ENCODE data around the gene ATXN1. TPM values are rescaled to one million over a fixed set of nuclear protein-coding genes. Genes with fewer than 3 reads are reported as not detected.

ATXN1 gene
- total and polyA plus RNA-seq, 2 of the 13 experiments (the other 11 are each of a cell fraction or from before 2014, with no cell fraction given) = 20.7 to 39.5 TPM

- H3K9ac ChIP-seq (ENCODE audit: insufficient read depth, low read depth, low read length) = no peak overlapping the region
- H4K20me1 ChIP-seq (ENCODE audit: insufficient read depth, low read length) = peaks cover 8% of the 10 kb centered on the region; the same call in 1 of the 2 replicates
- POLR2A ChIA-PET = no interaction called here
- H2AFZ ChIP-seq (ENCODE audit: low read length) = no peak overlapping the region
- CTCF ChIA-PET (ENCODE audit: low intra/inter-chr PET ratio, low total read pairs) = no interaction called here
- in situ Hi-C loops (cut with HindIII; ENCODE audit: extremely low pct_ligation_motif_present, low pct_unique_long_range_greater_than_20kb) = no loop called here
- TF ChIP-seq NFKB2 (CRISPR knock-in tag; IDR thresholded peaks at IDR 0.05; ENCODE audit: borderline replicate concordance) = no peak
- no peak overlapping the region for H3K4me3 ChIP-seq (replicated peaks in 1 of 3; ENCODE audit: insufficient read depth in 1 of 3, low read depth in 2 of 3, low read length in 3 of 3)
- H3K27me3 ChIP-seq (ENCODE audit: control insufficient read depth in 1 of 2, insufficient read depth in 2 of 2, low read length in 2 of 2) = no peaks in the 10 kb centered on the region
- H3K9me3 ChIP-seq (ENCODE audit: low read length) = no peaks in the 10 kb centered on the region
- no peaks in the 10 kb centered on the region; a peak in 1 of 5 replicates for H3K36me3 ChIP-seq (replicated peaks in 1 of 2; ENCODE audit: control insufficient read depth in 1 of 2, insufficient read depth in 2 of 2, low read length in 2 of 2)
- H3K79me2 ChIP-seq (ENCODE audit: insufficient read depth, low read length) = no peaks in the 10 kb centered on the region
- H3K4me2 ChIP-seq (ENCODE audit: low read depth, low read length) = no peak overlapping the region
- no peak overlapping the region for H3K27ac ChIP-seq (ENCODE audit: extremely low read length, insufficient read depth, low read length)
- no TSS peak for BruUV-seq (replicated peaks)
- FAIRE-seq = no peak
- intact Hi-C loops (cut with micrococcal nuclease; ENCODE audit: unreplicated experiment) = loop anchor here (10.0 kb wide), 1 partner anchor 351 kb away; the partner anchor contains the start of gene ATXN1
- WGBS (ENCODE audit: low lambda C conversion rate) = 98% methylated on average over 4 of the region's 4 CpGs
- ATAC-seq = no peak
- no peaks in the 10 kb centered on the region for H3K4me1 ChIP-seq (ENCODE audit: insufficient read depth, low read length)
- no peak for DNase-seq (ENCODE audit: low spot score)
Measured at GRCh38 chr6:16413399-16413798, 347.9 kb downstream of the ATXN1 start.

GRCh38 chr6:16412982-16413381 is 348.3 kb downstream of the ATXN1 start:
- H3K9ac ChIP-seq (ENCODE audit: insufficient read depth, low read depth, low read length) = no peak overlapping the region
- H3K79me2 ChIP-seq (ENCODE audit: insufficient read depth, low read length) = no peaks in the 10 kb centered on the region
- FAIRE-seq (no peak), ATAC-seq (no peak), DNase-seq (ENCODE audit: low spot score) (no peak)
- no peak overlapping the region for H2AFZ ChIP-seq (ENCODE audit: low read length)
- ChIA-PET POLR2A (no interaction called here), CTCF (ENCODE audit: low intra/inter-chr PET ratio, low total read pairs) (no interaction called here)
- 97% methylated on average over 3 of the region's 3 CpGs for WGBS (ENCODE audit: low lambda C conversion rate)
- H3K27ac ChIP-seq (ENCODE audit: extremely low read length, insufficient read depth, low read length) = no peak overlapping the region
- H3K9me3 ChIP-seq (ENCODE audit: low read length) = no peaks in the 10 kb centered on the region
- no peak overlapping the region for H3K4me2 ChIP-seq (ENCODE audit: low read depth, low read length)
- H4K20me1 ChIP-seq (ENCODE audit: insufficient read depth, low read length) = peaks cover 8% of the 10 kb centered on the region; the same call in 1 of the 2 replicates
- no peak for TF ChIP-seq E2F2 (CRISPR knock-in tag; IDR thresholded peaks at IDR 0.05; ENCODE audit: borderline replicate concordance)
- TF ChIP-seq TOPORS (CRISPR knock-in tag; IDR thresholded peaks at IDR 0.05) = no peak
- no peak for TF ChIP-seq ZNF354B (CRISPR knock-in tag; IDR thresholded peaks at IDR 0.05)
- no peak for TF ChIP-seq PAWR (CRISPR knock-in tag; IDR thresholded peaks at IDR 0.05; ENCODE audit: borderline replicate concordance)
- TF ChIP-seq RELA (CRISPR knock-in tag; IDR thresholded peaks at IDR 0.05) = no peak
- no peak for TF ChIP-seq FOXK2 (IDR thresholded peaks at IDR 0.05)
- no peak for TF ChIP-seq ZNF790 (CRISPR knock-in tag; IDR thresholded peaks at IDR 0.05; ENCODE audit: borderline replicate concordance)
- TF ChIP-seq ZNF800 (CRISPR knock-in tag; IDR thresholded peaks at IDR 0.05) = no peak
- no peak for TF ChIP-seq ZNF577 (CRISPR knock-in tag; IDR thresholded peaks at IDR 0.05; ENCODE audit: borderline replicate concordance, low read depth)
- no peak for TF ChIP-seq SP5 (CRISPR knock-in tag; IDR thresholded peaks at IDR 0.05; ENCODE audit: borderline replicate concordance, low read depth)
- TF ChIP-seq, protein P1, sequence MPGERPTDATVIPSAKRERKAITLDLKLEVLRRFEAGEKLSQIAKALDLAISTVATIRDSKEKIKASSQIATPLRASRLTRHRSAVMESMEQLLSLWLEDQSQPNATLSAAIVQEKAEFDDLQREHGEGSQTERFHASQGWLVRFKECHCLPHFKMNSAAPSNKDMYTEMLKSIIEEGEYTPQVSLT (CRISPR knock-in tag; IDR thresholded peaks at IDR 0.05; ENCODE audit: borderline replicate concordance, low read depth) = no peak
- TF ChIP-seq JUND (CRISPR knock-in tag; IDR thresholded peaks at IDR 0.05) = no peak
- TF ChIP-seq U2AF2 (IDR thresholded peaks at IDR 0.05; ENCODE audit: low read depth, low read length) = no peak
- TF ChIP-seq ZKSCAN8 (CRISPR knock-in tag; IDR thresholded peaks at IDR 0.05; ENCODE audit: borderline replicate concordance) = no peak
- no peak for TF ChIP-seq FLYWCH1 (CRISPR knock-in tag; IDR thresholded peaks at IDR 0.05)
- H3K27me3 ChIP-seq (ENCODE audit: control insufficient read depth in 1 of 2, insufficient read depth in 2 of 2, low read length in 2 of 2) = no peaks in the 10 kb centered on the region
- BruUV-seq (replicated peaks) = no TSS peak
- peaks cover 0 to 2% of the 10 kb centered on the region in 2 experiments; a peak in 1 of 5 replicates for H3K36me3 ChIP-seq (replicated peaks in 1 of 2; ENCODE audit: control insufficient read depth in 1 of 2, insufficient read depth in 2 of 2, low read length in 2 of 2)
- no peaks in the 10 kb centered on the region for H3K4me1 ChIP-seq (ENCODE audit: insufficient read depth, low read length)
- in situ Hi-C loops (cut with HindIII; ENCODE audit: extremely low pct_ligation_motif_present, low pct_unique_long_range_greater_than_20kb) (no loop called here), intact Hi-C loops (cut with micrococcal nuclease; ENCODE audit: unreplicated experiment) (loop anchor here (10.0 kb wide), 1 partner anchor 352 kb away; the partner anchor contains the start of gene ATXN1)
- no peak overlapping the region for H3K4me3 ChIP-seq (replicated peaks in 1 of 3; ENCODE audit: insufficient read depth in 1 of 3, low read depth in 2 of 3, low read length in 3 of 3)
